Measurements from ENCODE around the gene LUZP2.

LUZP2 gene

DNA sequence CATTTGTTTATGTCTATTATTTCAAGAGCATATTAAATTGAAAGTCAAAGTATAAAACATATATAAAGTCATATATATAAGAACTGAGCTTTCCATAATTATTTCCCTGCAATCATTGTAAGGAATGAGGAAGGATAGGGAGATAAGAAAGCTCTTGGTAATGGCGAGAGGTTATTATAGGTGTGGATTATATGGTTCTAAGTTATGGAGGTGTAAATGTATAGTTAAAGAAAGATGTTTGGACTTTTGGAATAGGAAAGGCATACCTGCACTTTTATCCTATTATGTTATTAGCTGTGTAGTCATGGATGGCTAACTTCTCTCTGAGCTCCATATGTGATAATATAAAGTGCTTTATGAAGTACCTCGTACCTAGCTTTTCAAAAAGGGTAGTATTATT lies 127.6 kb downstream of the LUZP2 start:
- H3K27me3 ChIP-seq (ENCODE audit: control insufficient read depth in 1 of 2, insufficient read depth in 2 of 2, low read length in 2 of 2): no peaks in the 10 kb centered on the region
- H3K27ac ChIP-seq (ENCODE audit: low read depth, low read length): no peak overlapping the region
- no peaks in the 10 kb centered on the region for H3K4me1 ChIP-seq (ENCODE audit: control insufficient read depth in 1 of 2, insufficient read depth in 2 of 2, low read length in 2 of 2)
- H3K4me3 ChIP-seq (ENCODE audit: low read depth in 1 of 2, low read length in 2 of 2): no peak overlapping the region
- no peak overlapping the region for H3K9ac ChIP-seq (ENCODE audit: low read depth in 1 of 2, low read length in 2 of 2)
- no peaks in the 10 kb centered on the region for H3K36me3 ChIP-seq (ENCODE audit: control insufficient read depth in 1 of 2, insufficient read depth in 2 of 2, low read length in 2 of 2)
- H3K9me3 ChIP-seq (ENCODE audit: control insufficient read depth in 1 of 2, low read length in 2 of 2): no peaks in the 10 kb centered on the region

DNA sequence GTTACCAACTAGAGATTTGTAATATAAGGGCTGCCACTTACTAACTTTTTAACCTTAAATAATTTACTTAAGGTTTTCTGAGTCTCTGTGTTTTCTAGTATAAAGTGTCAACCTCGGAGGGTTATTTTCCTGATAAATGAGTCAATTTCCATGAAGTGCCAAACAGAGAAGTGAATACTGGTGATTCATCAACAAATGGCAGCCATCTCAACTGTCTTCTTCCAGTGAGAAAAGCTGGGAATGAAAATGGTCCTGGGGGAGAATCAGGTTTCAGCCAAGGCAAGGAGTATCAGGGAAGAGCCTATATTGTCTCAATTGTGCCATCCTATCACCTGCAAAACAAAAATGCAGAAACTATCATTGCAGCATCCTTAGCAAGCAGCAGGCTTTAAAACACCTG lies 129.1 kb downstream of the LUZP2 start:
- no peak overlapping the region for H3K27ac ChIP-seq (ENCODE audit: low read depth, low read length)
- no peaks in the 10 kb centered on the region for H3K27me3 ChIP-seq (ENCODE audit: control insufficient read depth in 1 of 2, insufficient read depth in 2 of 2, low read length in 2 of 2)
- no peaks in the 10 kb centered on the region for H3K4me1 ChIP-seq (ENCODE audit: control insufficient read depth in 1 of 2, insufficient read depth in 2 of 2, low read length in 2 of 2)

DNA sequence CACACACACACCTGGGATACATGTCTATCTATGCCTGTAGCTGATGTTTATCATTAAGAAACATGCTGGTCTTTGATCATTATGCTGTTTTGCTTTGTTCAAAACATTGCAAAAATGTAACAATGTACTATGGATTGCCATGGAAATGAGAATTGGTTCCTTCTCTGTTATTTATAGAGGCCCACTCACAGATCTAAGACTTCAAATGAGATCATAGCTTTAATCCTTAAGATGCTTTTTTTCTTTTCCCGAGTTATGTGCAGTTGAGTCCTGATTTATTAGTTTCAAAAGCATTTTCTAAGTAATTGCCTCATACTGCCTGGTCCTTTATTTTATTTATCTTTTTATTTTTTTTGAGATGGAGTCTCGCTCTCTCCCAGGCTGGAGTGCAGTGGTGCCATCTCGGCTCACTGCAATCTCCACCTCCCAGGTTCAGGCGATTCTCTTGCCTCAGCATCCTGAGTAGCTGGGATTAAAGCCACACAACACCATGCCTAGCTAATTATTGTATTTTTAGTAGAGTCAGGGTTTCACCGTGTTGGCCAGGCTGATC lies 131.4 kb downstream of the LUZP2 start:
- Histone ChIP-seq H3K9me3 (ENCODE audit: control insufficient read depth in 1 of 2, low read length in 2 of 2) (no peaks in the 10 kb centered on the region), H3K4me3 (ENCODE audit: low read depth in 1 of 2, low read length in 2 of 2) (no peak overlapping the region), H3K27ac (ENCODE audit: low read depth, low read length) (no peak overlapping the region), H3K36me3 (ENCODE audit: control insufficient read depth in 1 of 2, insufficient read depth in 2 of 2, low read length in 2 of 2) (no peaks in the 10 kb centered on the region), H3K27me3 (ENCODE audit: control insufficient read depth in 1 of 2, insufficient read depth in 2 of 2, low read length in 2 of 2) (no peaks in the 10 kb centered on the region), H3K9ac (ENCODE audit: low read depth in 1 of 2, low read length in 2 of 2) (no peak overlapping the region), H3K4me1 (ENCODE audit: control insufficient read depth in 1 of 2, insufficient read depth in 2 of 2, low read length in 2 of 2) (no peaks in the 10 kb centered on the region)

More for the DNA sequence above, 129.1 kb downstream of the LUZP2 start:
- Histone ChIP-seq H3K9me3 (ENCODE audit: control insufficient read depth in 1 of 2, low read length in 2 of 2) (no peaks in the 10 kb centered on the region), H3K9ac (ENCODE audit: low read depth in 1 of 2, low read length in 2 of 2) (no peak overlapping the region), H3K36me3 (ENCODE audit: control insufficient read depth in 1 of 2, insufficient read depth in 2 of 2, low read length in 2 of 2) (no peaks in the 10 kb centered on the region), H3K4me3 (ENCODE audit: low read depth in 1 of 2, low read length in 2 of 2) (no peak overlapping the region)

DNA sequence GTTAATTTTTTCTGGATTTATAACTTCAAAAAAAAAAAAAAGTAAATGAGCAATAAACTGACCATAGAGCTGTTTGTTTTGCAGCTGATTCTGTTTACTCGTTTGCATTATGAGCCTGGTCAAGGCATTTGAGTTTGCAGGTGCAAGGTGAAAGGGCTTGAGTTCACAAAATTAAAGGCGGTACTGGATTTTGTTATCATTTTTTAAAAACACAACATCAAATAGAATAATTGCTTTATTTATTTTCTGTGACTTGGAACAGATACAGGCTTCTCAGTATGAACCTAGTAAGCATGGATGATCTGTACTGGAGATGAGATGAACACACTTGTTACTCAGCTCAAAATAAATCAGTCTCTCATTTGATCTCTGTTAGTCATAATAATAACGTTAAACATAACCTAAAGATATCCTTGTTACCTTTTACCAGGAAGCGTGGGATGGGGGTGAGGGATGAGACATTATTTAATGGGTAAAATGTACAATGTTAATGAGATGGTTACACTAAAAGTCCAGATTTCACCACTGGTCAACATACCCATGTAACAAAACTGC lies 137.8 kb downstream of the LUZP2 start:
- no peaks in the 10 kb centered on the region for H3K4me1 ChIP-seq (ENCODE audit: control insufficient read depth in 1 of 2, insufficient read depth in 2 of 2, low read length in 2 of 2)
- no peaks in the 10 kb centered on the region for H3K9me3 ChIP-seq (ENCODE audit: control insufficient read depth in 1 of 2, low read length in 2 of 2)
- no peak overlapping the region for H3K27ac ChIP-seq (ENCODE audit: low read depth, low read length)
- H3K36me3 ChIP-seq (ENCODE audit: control insufficient read depth in 1 of 2, insufficient read depth in 2 of 2, low read length in 2 of 2): no peaks in the 10 kb centered on the region
- H3K4me3 ChIP-seq (ENCODE audit: low read depth in 1 of 2, low read length in 2 of 2): no peak overlapping the region
- no peaks in the 10 kb centered on the region for H3K27me3 ChIP-seq (ENCODE audit: control insufficient read depth in 1 of 2, insufficient read depth in 2 of 2, low read length in 2 of 2)
- no peak overlapping the region for H3K9ac ChIP-seq (ENCODE audit: low read depth in 1 of 2, low read length in 2 of 2)

DNA sequence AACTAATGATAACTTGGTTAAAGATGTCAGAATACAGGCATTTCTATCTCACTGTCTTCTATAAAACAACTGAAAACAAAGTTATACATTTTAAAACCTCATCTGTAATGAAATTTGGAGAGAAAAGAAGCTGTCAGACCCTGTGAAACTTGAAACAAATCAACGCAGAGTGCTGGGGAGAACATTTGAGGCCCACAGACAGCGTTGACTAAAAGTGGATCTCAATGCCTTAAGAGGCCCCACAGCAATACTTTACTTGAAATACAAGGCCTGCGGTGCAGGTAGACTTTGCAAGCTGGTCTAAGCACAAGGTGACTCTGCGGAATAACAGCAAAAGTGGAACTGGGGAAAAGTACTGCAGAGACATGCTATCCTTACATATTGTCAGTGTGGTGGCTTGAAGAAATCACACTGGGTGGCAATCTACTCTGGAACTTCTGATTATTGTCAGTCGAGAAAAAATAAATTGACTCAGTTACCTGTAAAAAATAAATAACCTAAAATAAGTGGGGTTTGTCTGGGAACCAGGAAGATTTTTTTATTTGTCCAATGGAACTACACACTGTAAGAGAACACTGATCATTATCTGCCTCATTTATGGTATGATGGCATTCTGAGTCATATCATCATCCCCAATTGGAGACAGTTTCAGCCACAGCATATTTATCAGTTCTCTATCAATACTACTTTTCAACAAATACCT lies 138.9 kb downstream of the LUZP2 start:
- no peak overlapping the region for H3K9ac ChIP-seq (ENCODE audit: low read depth in 1 of 2, low read length in 2 of 2)
- H3K36me3 ChIP-seq (ENCODE audit: control insufficient read depth in 1 of 2, insufficient read depth in 2 of 2, low read length in 2 of 2): no peaks in the 10 kb centered on the region
- no peaks in the 10 kb centered on the region for H3K9me3 ChIP-seq (ENCODE audit: control insufficient read depth in 1 of 2, low read length in 2 of 2)
- H3K27me3 ChIP-seq (ENCODE audit: control insufficient read depth in 1 of 2, insufficient read depth in 2 of 2, low read length in 2 of 2): no peaks in the 10 kb centered on the region
- H3K4me1 ChIP-seq (ENCODE audit: control insufficient read depth in 1 of 2, insufficient read depth in 2 of 2, low read length in 2 of 2): no peaks in the 10 kb centered on the region
- no peak overlapping the region for H3K27ac ChIP-seq (ENCODE audit: low read depth, low read length)
- no peak overlapping the region for H3K4me3 ChIP-seq (ENCODE audit: low read depth in 1 of 2, low read length in 2 of 2)

DNA sequence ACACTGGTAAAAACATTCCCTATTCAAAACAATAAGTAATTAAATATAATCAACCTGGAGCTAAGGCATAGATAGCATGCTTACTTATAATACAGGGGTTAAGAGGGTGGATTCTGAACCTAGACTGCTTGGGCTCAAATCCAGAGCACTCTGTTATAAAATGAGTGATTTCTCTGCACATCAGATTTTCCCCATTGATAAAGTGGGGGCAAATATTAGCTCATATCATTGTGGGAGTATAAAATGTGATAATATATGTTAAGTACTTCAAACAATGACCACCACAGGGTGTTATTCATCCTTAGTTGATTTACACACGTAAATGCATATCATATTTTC lies 139.4 kb downstream of the LUZP2 start:
- no peak overlapping the region for H3K4me3 ChIP-seq (ENCODE audit: low read depth in 1 of 2, low read length in 2 of 2)
- H3K27me3 ChIP-seq (ENCODE audit: control insufficient read depth in 1 of 2, insufficient read depth in 2 of 2, low read length in 2 of 2): no peaks in the 10 kb centered on the region
- H3K4me1 ChIP-seq (ENCODE audit: control insufficient read depth in 1 of 2, insufficient read depth in 2 of 2, low read length in 2 of 2): no peaks in the 10 kb centered on the region
- no peaks in the 10 kb centered on the region for H3K9me3 ChIP-seq (ENCODE audit: control insufficient read depth in 1 of 2, low read length in 2 of 2)
- H3K9ac ChIP-seq (ENCODE audit: low read depth in 1 of 2, low read length in 2 of 2): no peak overlapping the region
- no peaks in the 10 kb centered on the region for H3K36me3 ChIP-seq (ENCODE audit: control insufficient read depth in 1 of 2, insufficient read depth in 2 of 2, low read length in 2 of 2)
- H3K27ac ChIP-seq (ENCODE audit: low read depth, low read length): no peak overlapping the region

DNA sequence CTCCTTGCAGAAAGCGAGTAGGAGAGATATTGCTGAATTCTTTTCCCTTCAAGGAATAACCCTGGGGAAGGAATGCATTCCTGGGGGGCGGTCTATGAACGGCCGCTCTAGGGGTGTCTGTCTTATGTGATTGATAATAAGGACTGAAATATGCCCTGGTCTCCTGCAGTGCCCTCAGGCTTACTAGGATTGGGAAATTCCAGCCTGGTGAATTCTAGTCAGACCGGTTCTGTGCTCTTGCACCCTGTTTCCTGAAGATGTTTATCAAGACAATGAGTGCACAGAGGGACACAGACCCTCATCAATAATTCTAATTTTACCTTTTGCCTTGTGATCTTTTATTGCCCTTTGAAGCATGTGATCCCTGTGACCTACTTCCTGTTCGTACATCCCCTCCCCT lies 140.7 kb downstream of the LUZP2 start:
- no peaks in the 10 kb centered on the region for H3K9me3 ChIP-seq (ENCODE audit: control insufficient read depth in 1 of 2, low read length in 2 of 2)
- no peak overlapping the region for H3K27ac ChIP-seq (ENCODE audit: low read depth, low read length)
- H3K4me1 ChIP-seq (ENCODE audit: control insufficient read depth in 1 of 2, insufficient read depth in 2 of 2, low read length in 2 of 2): no peaks in the 10 kb centered on the region
- H3K36me3 ChIP-seq (ENCODE audit: control insufficient read depth in 1 of 2, insufficient read depth in 2 of 2, low read length in 2 of 2): no peaks in the 10 kb centered on the region
- H3K27me3 ChIP-seq (ENCODE audit: control insufficient read depth in 1 of 2, insufficient read depth in 2 of 2, low read length in 2 of 2): no peaks in the 10 kb centered on the region
- no peak overlapping the region for H3K9ac ChIP-seq (ENCODE audit: low read depth in 1 of 2, low read length in 2 of 2)
- no peak overlapping the region for H3K4me3 ChIP-seq (ENCODE audit: low read depth in 1 of 2, low read length in 2 of 2)

DNA sequence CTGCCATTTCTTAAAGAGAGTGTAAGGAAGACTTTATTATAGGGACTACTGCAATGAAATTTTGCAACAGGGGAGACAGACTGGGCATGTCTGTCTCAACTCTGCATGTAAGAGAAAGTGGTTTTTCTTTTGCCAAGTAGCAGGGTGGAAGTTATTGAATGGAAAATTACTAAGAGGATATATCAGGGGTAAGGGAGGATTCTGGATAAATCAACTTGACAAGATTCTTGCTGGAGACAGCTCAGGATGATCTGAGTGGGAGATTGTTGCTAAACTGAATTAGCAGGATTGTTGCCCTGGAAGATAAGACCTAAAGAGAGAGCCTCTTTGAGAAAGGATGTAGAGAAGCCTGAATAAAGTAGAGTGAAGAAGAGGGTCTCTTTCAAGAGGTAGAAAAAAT lies 145.8 kb downstream of the LUZP2 start:
- H3K4me3 ChIP-seq (ENCODE audit: low read depth in 1 of 2, low read length in 2 of 2): no peak overlapping the region
- H3K36me3 ChIP-seq (ENCODE audit: control insufficient read depth in 1 of 2, insufficient read depth in 2 of 2, low read length in 2 of 2): no peaks in the 10 kb centered on the region
- no peak overlapping the region for H3K27ac ChIP-seq (ENCODE audit: low read depth, low read length)
- H3K4me1 ChIP-seq (ENCODE audit: control insufficient read depth in 1 of 2, insufficient read depth in 2 of 2, low read length in 2 of 2): no peaks in the 10 kb centered on the region
- no peaks in the 10 kb centered on the region for H3K9me3 ChIP-seq (ENCODE audit: control insufficient read depth in 1 of 2, low read length in 2 of 2)
- no peak overlapping the region for H3K9ac ChIP-seq (ENCODE audit: low read depth in 1 of 2, low read length in 2 of 2)
- no peaks in the 10 kb centered on the region for H3K27me3 ChIP-seq (ENCODE audit: control insufficient read depth in 1 of 2, insufficient read depth in 2 of 2, low read length in 2 of 2)

DNA sequence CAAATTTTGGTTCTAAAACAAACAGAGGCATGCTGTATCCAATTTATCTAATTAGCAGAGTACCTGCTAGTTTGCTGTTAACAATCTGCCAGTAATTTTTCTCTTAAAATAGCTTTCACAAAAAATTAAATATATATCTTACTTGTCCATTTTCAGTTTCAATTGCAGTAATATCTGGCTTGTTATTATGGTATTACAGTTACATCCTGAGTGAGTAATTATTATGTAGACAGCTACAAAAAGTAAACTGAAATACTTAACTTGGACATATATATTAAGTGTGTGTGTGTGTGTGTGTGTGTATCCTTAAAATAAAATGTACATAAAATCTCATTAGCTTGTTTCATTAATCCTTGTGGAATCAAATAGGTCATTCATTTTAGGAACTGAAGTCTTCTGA lies 148.7 kb downstream of the LUZP2 start:
- no peaks in the 10 kb centered on the region for H3K27me3 ChIP-seq (ENCODE audit: control insufficient read depth in 1 of 2, insufficient read depth in 2 of 2, low read length in 2 of 2)
- H3K9ac ChIP-seq (ENCODE audit: low read depth in 1 of 2, low read length in 2 of 2): no peak overlapping the region
- H3K4me3 ChIP-seq (ENCODE audit: low read depth in 1 of 2, low read length in 2 of 2): no peak overlapping the region
- no peak overlapping the region for H3K27ac ChIP-seq (ENCODE audit: low read depth, low read length)
- H3K9me3 ChIP-seq (ENCODE audit: control insufficient read depth in 1 of 2, low read length in 2 of 2): no peaks in the 10 kb centered on the region
- H3K4me1 ChIP-seq (ENCODE audit: control insufficient read depth in 1 of 2, insufficient read depth in 2 of 2, low read length in 2 of 2): no peaks in the 10 kb centered on the region
- no peaks in the 10 kb centered on the region for H3K36me3 ChIP-seq (ENCODE audit: control insufficient read depth in 1 of 2, insufficient read depth in 2 of 2, low read length in 2 of 2)

DNA sequence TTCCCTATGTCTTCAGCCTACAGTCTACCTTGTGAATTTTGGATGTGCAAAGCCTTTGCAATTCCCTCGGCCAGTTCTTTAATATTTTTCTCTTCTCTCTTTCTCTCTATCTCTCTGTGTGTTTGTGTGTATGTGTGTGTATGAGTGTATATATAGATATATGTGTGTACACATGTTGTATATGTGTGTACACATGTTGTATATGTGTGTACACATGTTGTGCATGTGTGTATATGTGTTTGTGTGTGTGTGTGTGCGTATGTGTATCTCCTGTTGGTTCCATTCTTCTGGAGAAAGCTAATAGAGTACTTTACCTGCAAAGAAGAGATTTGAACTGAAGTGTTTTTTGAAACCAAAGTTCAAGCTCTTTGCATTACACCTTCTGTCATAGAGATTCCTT lies 155.0 kb downstream of the LUZP2 start:
- H3K9ac ChIP-seq (ENCODE audit: low read depth in 1 of 2, low read length in 2 of 2): no peak overlapping the region
- H3K4me3 ChIP-seq (ENCODE audit: low read depth in 1 of 2, low read length in 2 of 2): no peak overlapping the region
- no peaks in the 10 kb centered on the region for H3K4me1 ChIP-seq (ENCODE audit: control insufficient read depth in 1 of 2, insufficient read depth in 2 of 2, low read length in 2 of 2)
- H3K9me3 ChIP-seq (ENCODE audit: control insufficient read depth in 1 of 2, low read length in 2 of 2): no peaks in the 10 kb centered on the region
- H3K27ac ChIP-seq (ENCODE audit: low read depth, low read length): no peak overlapping the region
- no peaks in the 10 kb centered on the region for H3K27me3 ChIP-seq (ENCODE audit: control insufficient read depth in 1 of 2, insufficient read depth in 2 of 2, low read length in 2 of 2)
- no peaks in the 10 kb centered on the region for H3K36me3 ChIP-seq (ENCODE audit: control insufficient read depth in 1 of 2, insufficient read depth in 2 of 2, low read length in 2 of 2)

Measured in duodenal mucosa (tissue), 2 donors.